Measurements from ENCODE around the gene NCOA1.

GRCh38 chr2:24497685-24498084, 6.6 kb downstream of the NCOA1 start:
- TF ChIP-seq NFIC (IDR thresholded peaks at IDR 0.05; ENCODE audit: low read depth, low read length) (no peak), ETV6 (conservative IDR thresholded peaks at IDR 0.05 in 1 of 2, IDR thresholded peaks at IDR 0.05 in 1 of 2; ENCODE audit: borderline replicate concordance in 1 of 2, low read depth in 1 of 2) (no peak), CTCF (IDR thresholded peaks at IDR 0.05 in 2 of 3, conservative IDR thresholded peaks at IDR 0.05 in 1 of 3; ENCODE audit: control insufficient read depth in 2 of 3, extremely low read depth in 1 of 3, insufficient read depth in 1 of 3, low read depth in 3 of 3, low read length in 3 of 3) (no peak), CHD4 (IDR thresholded peaks at IDR 0.05) (no peak), RAD21 (IDR thresholded peaks at IDR 0.05; ENCODE audit: insufficient read depth, low read depth, low read length) (no peak), POLR2A (IDR thresholded peaks at IDR 0.05; ENCODE audit: low read depth, low read length) (no peak), POLR2AphosphoS5 (IDR thresholded peaks at IDR 0.05; ENCODE audit: low read length) (no peak), RBBP5 (conservative IDR thresholded peaks at IDR 0.05) (no peak), ZNF24 (IDR thresholded peaks at IDR 0.05) (no peak), TCF3 (IDR thresholded peaks at IDR 0.05; ENCODE audit: borderline replicate concordance, insufficient read depth, low read depth, low read length) (no peak), RFX5 (IDR thresholded peaks at IDR 0.05; ENCODE audit: low read depth, low read length) (no peak)

All from GM12878 (cell line).